Measurements from ENCODE around the gene SPACA1. TPM values are rescaled to one million over a fixed set of nuclear protein-coding genes. Genes with fewer than 3 reads are reported as not detected.

SPACA1 gene
- polyA plus RNA-seq, 3 donors from 2014 or later, result not detected

- H3K36me3 Mint-ChIP-seq, result no peaks in the 10 kb centered on the region
- H3K27me3 Mint-ChIP-seq (ENCODE audit: low read depth in 3 of 3), result peaks cover 0 to 6% (median 2%) of the 10 kb centered on the region in 3 donors
- H3K27ac Mint-ChIP-seq, result no peak overlapping the region
- no peak for DNase-seq
- peaks cover 0 to 4% (median 0%) of the 10 kb centered on the region in 6 donors for H3K9me3 Mint-ChIP-seq
- H3K4me3 Mint-ChIP-seq, result no peak overlapping the region
- H3K4me1 Mint-ChIP-seq, result no peaks in the 10 kb centered on the region
Measured at GRCh38 chr6:88116276-88116675, 68.6 kb downstream of the SPACA1 start.

Other genes starting within 250 kb of the SPACA1 start
- not detected for gene CNR1, start 118.5 kb downstream of the SPACA1 start, polyA plus RNA-seq